OCI-LY1 (cell line): ENCODE results near the gene ESYT2.
A peak's percentile ranks its signal among the peaks of the same experiment; 100 is the strongest.

Experiments
- H2AFZ ChIP-seq: fragments of 200-600 bp; sonication (generic), shearing (Covaris generic); 2 replicates; pipeline ENCODE4 v1.6.0; 2014; ENCODE audit warnings: antibody characterized with exemption, mild to moderate bottlenecking, low read length
- H3F3A ChIP-seq: fragments of 200-600 bp; sonication (generic), shearing (Covaris generic); 2 replicates; pipeline ENCODE4 v1.6.0; 2014; ENCODE audit warnings: mild to moderate bottlenecking, antibody characterized with exemption, low read length, moderate library complexity; ENCODE audit not compliant: insufficient read depth
- H3K27ac ChIP-seq: fragments of 200-600 bp; sonication (generic); 2 replicates; pipeline ENCODE4 v1.5.1; 2014; ENCODE audit warnings: low read length, mixed run types, mild to moderate bottlenecking, low read depth; ENCODE audit not compliant: poor library complexity, severe bottlenecking
- H3K27me3 ChIP-seq: fragments of 200-600 bp; sonication (generic); 2 replicates; pipeline ENCODE4 v1.6.0; 2014; ENCODE audit warnings: antibody characterized with exemption, mild to moderate bottlenecking, low read length, moderate library complexity; ENCODE audit not compliant: insufficient read depth
- H3K36me3 ChIP-seq: fragments of 200-600 bp; sonication (generic); 2 replicates; pipeline ENCODE4 v1.6.1; 2014; ENCODE audit warnings: mild to moderate bottlenecking, antibody characterized with exemption, low read length, moderate library complexity, mixed read lengths; ENCODE audit not compliant: insufficient read depth
- H3K4me1 ChIP-seq: fragments of 200-600 bp; sonication (generic); 2 replicates; pipeline ENCODE4 v1.5.1; 2014; ENCODE audit warnings: mild to moderate bottlenecking, low read length, moderate library complexity; ENCODE audit not compliant: insufficient read depth, severe bottlenecking
- H3K4me2 ChIP-seq: fragments of 200-600 bp; sonication (generic), shearing (Covaris generic); 2 replicates; pipeline ENCODE4 v1.6.1; 2014; ENCODE audit warnings: low read length
- H3K4me3 ChIP-seq: fragments of 200-600 bp; sonication (generic); 2 replicates; pipeline ENCODE4 v1.5.1; 2014; ENCODE audit warnings: low read length, low read depth, mild to moderate bottlenecking, mixed read lengths; ENCODE audit not compliant: poor library complexity, severe bottlenecking
- H3K79me2 ChIP-seq: fragments of 200-600 bp; shearing (Covaris generic); 2 replicates; pipeline ENCODE4 v1.6.1; 2016; ENCODE audit warnings: mixed run types, low read length, mixed read lengths; ENCODE audit not compliant: insufficient read depth
- H3K9ac ChIP-seq: fragments of 200-600 bp; sonication (generic), shearing (Covaris generic); 2 replicates; pipeline ENCODE4 v1.6.1; 2014; ENCODE audit warnings: mild to moderate bottlenecking, low read length, mixed read lengths
- H3K9me2 ChIP-seq: fragments of 200-600 bp; sonication (generic), shearing (Covaris generic); 2 replicates; pipeline ENCODE4 v1.6.1; 2014; ENCODE audit warnings: low read depth, mild to moderate bottlenecking, low read length, mixed read lengths
- H3K9me3 ChIP-seq: fragments of 200-600 bp; shearing (Covaris generic); 2 replicates; pipeline ENCODE4 v1.6.1; 2014; ENCODE audit warnings: low read length, mixed read lengths
- H4K20me1 ChIP-seq: fragments of 200-600 bp; sonication (generic), shearing (Covaris generic); 2 replicates; pipeline ENCODE4 v1.6.0; 2016; ENCODE audit warnings: mild to moderate bottlenecking, low read length; ENCODE audit not compliant: insufficient read depth
- EZH2 ChIP-seq: fragments of 200-600 bp; sonication (generic), shearing (Covaris generic); IDR thresholded peaks from 2 replicates; pipeline ENCODE4 v1.8.0; 2017; ENCODE audit warnings: borderline replicate concordance, mixed run types, mild to moderate bottlenecking, antibody characterized with exemption, low read length, moderate library complexity, mixed read lengths
- TF ChIP-seq, protein P1 (sequence below): fragments of 200-600 bp; sonication (generic), shearing (Covaris generic); IDR thresholded peaks from 2 replicates; pipeline ENCODE4 v1.5.1; 2017; ENCODE audit warnings: mild to moderate bottlenecking, antibody characterized with exemption, low read length, moderate library complexity, mixed read lengths

ESYT2 gene

GRCh38 chr7:158702196-158702595 lies 127.1 kb downstream of the ESYT2 start:
- no peaks in the 10 kb centered on the region for H3K9me2 ChIP-seq
- H3K4me3 ChIP-seq, result peak overlapping the region; percentile 98
- no peak overlapping the region for H3K27ac ChIP-seq
- H3K27me3 ChIP-seq, result no peaks in the 10 kb centered on the region
- peaks cover 63% of the 10 kb centered on the region for H3K79me2 ChIP-seq
- H3K4me2 ChIP-seq, result peak overlapping the region; percentile 75
- no peak overlapping the region; the same call in 1 of the 2 replicates for H3K9ac ChIP-seq
- no peaks in the 10 kb centered on the region for H3F3A ChIP-seq
- TF ChIP-seq EZH2, result no peak
- TF ChIP-seq, protein P1, sequence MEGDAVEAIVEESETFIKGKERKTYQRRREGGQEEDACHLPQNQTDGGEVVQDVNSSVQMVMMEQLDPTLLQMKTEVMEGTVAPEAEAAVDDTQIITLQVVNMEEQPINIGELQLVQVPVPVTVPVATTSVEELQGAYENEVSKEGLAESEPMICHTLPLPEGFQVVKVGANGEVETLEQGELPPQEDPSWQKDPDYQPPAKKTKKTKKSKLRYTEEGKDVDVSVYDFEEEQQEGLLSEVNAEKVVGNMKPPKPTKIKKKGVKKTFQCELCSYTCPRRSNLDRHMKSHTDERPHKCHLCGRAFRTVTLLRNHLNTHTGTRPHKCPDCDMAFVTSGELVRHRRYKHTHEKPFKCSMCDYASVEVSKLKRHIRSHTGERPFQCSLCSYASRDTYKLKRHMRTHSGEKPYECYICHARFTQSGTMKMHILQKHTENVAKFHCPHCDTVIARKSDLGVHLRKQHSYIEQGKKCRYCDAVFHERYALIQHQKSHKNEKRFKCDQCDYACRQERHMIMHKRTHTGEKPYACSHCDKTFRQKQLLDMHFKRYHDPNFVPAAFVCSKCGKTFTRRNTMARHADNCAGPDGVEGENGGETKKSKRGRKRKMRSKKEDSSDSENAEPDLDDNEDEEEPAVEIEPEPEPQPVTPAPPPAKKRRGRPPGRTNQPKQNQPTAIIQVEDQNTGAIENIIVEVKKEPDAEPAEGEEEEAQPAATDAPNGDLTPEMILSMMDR, result no peak
- no peak overlapping the region for H2AFZ ChIP-seq
- H3K36me3 ChIP-seq, result peaks cover 62% of the 10 kb centered on the region
- H3K9me3 ChIP-seq, result peaks cover 5% of the 10 kb centered on the region
- peaks cover 42% of the 10 kb centered on the region for H3K4me1 ChIP-seq
- H4K20me1 ChIP-seq, result no peaks in the 10 kb centered on the region

- peaks cover 84% of the 10 kb centered on the region for H3K36me3 ChIP-seq
- H2AFZ ChIP-seq, result no peak overlapping the region
- no peaks in the 10 kb centered on the region for H3K27me3 ChIP-seq
- no peaks in the 10 kb centered on the region for H3F3A ChIP-seq
- no peaks in the 10 kb centered on the region for H3K9me2 ChIP-seq
- no peak for TF ChIP-seq EZH2
- TF ChIP-seq, protein P1, result no peak
- H3K4me1 ChIP-seq, result peaks cover 36% of the 10 kb centered on the region
- no peaks in the 10 kb centered on the region for H3K9me3 ChIP-seq
- peaks cover 66% of the 10 kb centered on the region for H3K79me2 ChIP-seq
- H3K4me2 ChIP-seq, result no peak overlapping the region
- H3K9ac ChIP-seq, result no peak overlapping the region
- H3K27ac ChIP-seq, result no peak overlapping the region
- H4K20me1 ChIP-seq, result no peaks in the 10 kb centered on the region
- H3K4me3 ChIP-seq, result no peak overlapping the region
These were observed 129.3 kb downstream of the ESYT2 start for GRCh38 chr7:158700008-158700407.

- no peaks in the 10 kb centered on the region for H3K27me3 ChIP-seq
- H3K4me2 ChIP-seq, result no peak overlapping the region
- no peaks in the 10 kb centered on the region for H3K9me3 ChIP-seq
- no peak overlapping the region for H2AFZ ChIP-seq
- H3K27ac ChIP-seq, result no peak overlapping the region
- H3K9me2 ChIP-seq, result no peaks in the 10 kb centered on the region
- H4K20me1 ChIP-seq, result no peaks in the 10 kb centered on the region
- H3K4me1 ChIP-seq, result peaks cover 36% of the 10 kb centered on the region
- H3K4me3 ChIP-seq, result no peak overlapping the region
- H3F3A ChIP-seq, result no peaks in the 10 kb centered on the region
- H3K79me2 ChIP-seq, result peaks cover 69% of the 10 kb centered on the region
- H3K36me3 ChIP-seq, result peaks cover 89% of the 10 kb centered on the region
- TF ChIP-seq, protein P1, result no peak
- no peak for TF ChIP-seq EZH2
- H3K9ac ChIP-seq, result no peak overlapping the region
These were observed 130.0 kb downstream of the ESYT2 start for GRCh38 chr7:158699341-158699740.
